K562 (cell line): Measurements from ENCODE around the gene COBLL1. TPM values are rescaled to one million over a fixed set of nuclear protein-coding genes. Genes with fewer than 3 reads are reported as not detected.

Experiments used
- ATAC-seq: fragments of 200-7000 bp; cut with Tn5 transposase; 3 replicates; pipeline ENCODE4 v1.9.1; 2020; ENCODE audit warnings: moderate library complexity
- BruUV-seq: library from RNA; stranded (reverse); fragments of 400-500 nt; replicated peaks from 2 replicates; lab custom pipeline; 2021; lab: Mats Ljungman, UMichigan
- CTCF ChIA-PET: fragments of 300-600 bp; formaldehyde crosslinking; extraction: SDS; loops from one replicate; lab custom pipeline; 2021; ENCODE audit warnings: low intra/inter-chr PET ratio; lab: Yijun Ruan, JAX
- POLR2A ChIA-PET: fragments of 300-600, 350-650 bp; sonication (Branson Sonifier 250); formaldehyde crosslinking; extraction: SDS; loops from one replicate; lab custom pipeline; 2021; ENCODE audit warnings: antibody characterized with exemption, inconsistent platforms; lab: Yijun Ruan, JAX
- DNase-seq, 4 experiments: peaks; one replicate each; pipeline versions ENCODE4 v3.0.0 to v3.0.0-alpha.2; 2011 to 2018; ENCODE audit warnings: low spot score in 3 of 4, mixed read lengths in 3 of 4; ENCODE audit errors: extremely low read depth in 1 of 4
- FAIRE-seq: peaks from 2 replicates; lab custom pipeline; 2011; peaks lifted over from hg19 to GRCh38; lab: Jason Lieb, UNC
- H2AFZ ChIP-seq: 2 replicates; pipeline ENCODE4 v1.6.0; 2011; ENCODE audit warnings: low read depth, low read length, control low read depth, inconsistent platforms
- H3K27ac ChIP-seq: fragments of 200-600 bp; 3 replicates; pipeline ENCODE4 v1.8.0; 2011; ENCODE audit warnings: low read depth, mild to moderate bottlenecking, control low read depth, inconsistent platforms, low read length, moderate library complexity, mixed read lengths; ENCODE audit errors: extremely low read depth
- H3K27me3 ChIP-seq, 2 experiments: fragments of 300-600 bp in 1 of 2; 2 replicates in 1 of 2; 3 replicates in 1 of 2; pipeline versions ENCODE4 v1.6.0 to v1.8.0; 2011; ENCODE audit warnings: inconsistent platforms in 2 of 2, low read length in 2 of 2, mild to moderate bottlenecking in 1 of 2, mixed read lengths in 1 of 2, moderate library complexity in 1 of 2; ENCODE audit not compliant: control insufficient read depth in 2 of 2, insufficient read depth in 2 of 2
- H3K36me3 ChIP-seq: fragments of 300-600 bp; 3 replicates; pipeline ENCODE4 v1.8.0; 2011; ENCODE audit warnings: mild to moderate bottlenecking, low read length, inconsistent platforms; ENCODE audit not compliant: control insufficient read depth, insufficient read depth
- H3K4me1 ChIP-seq, 2 experiments: fragments of 200-600 bp in 1 of 2; replicated peaks in 1 of 2; 2 replicates in 1 of 2; 3 replicates in 1 of 2; pipeline versions ENCODE4 v1.5.1 to v1.8.0; 2011; ENCODE audit warnings: inconsistent platforms in 2 of 2, low read length in 2 of 2, mild to moderate bottlenecking in 1 of 2, mixed read lengths in 1 of 2, moderate library complexity in 1 of 2; ENCODE audit not compliant: control insufficient read depth in 2 of 2, insufficient read depth in 2 of 2
- H3K4me2 ChIP-seq: 2 replicates; pipeline ENCODE4 v1.6.1; 2011; ENCODE audit warnings: low read length, control low read depth, inconsistent platforms, mixed read lengths; ENCODE audit not compliant: insufficient read depth
- H3K4me3 ChIP-seq: fragments of 200-600 bp; sonication (generic), shearing (Covaris generic); 2 replicates; pipeline ENCODE4 v1.5.1; 2016; ENCODE audit warnings: control low read depth, inconsistent platforms
- H3K79me2 ChIP-seq: fragments of 200-600 bp; 3 replicates; pipeline ENCODE4 v1.8.0; 2011; ENCODE audit warnings: low read length, inconsistent platforms; ENCODE audit not compliant: control insufficient read depth, insufficient read depth
- H3K9ac ChIP-seq, 2 experiments: 2 replicates each; pipeline versions ENCODE4 v1.6.0 to v1.6.1; 2011; ENCODE audit warnings: low read depth in 2 of 2, low read length in 2 of 2, control low read depth in 1 of 2, inconsistent platforms in 1 of 2, mild to moderate bottlenecking in 1 of 2, mixed read lengths in 1 of 2; ENCODE audit not compliant: insufficient read depth in 1 of 2
- H3K9me1 ChIP-seq: one replicate; pipeline ENCODE4 v1.6.0; 2011; ENCODE audit warnings: inconsistent platforms, mild to moderate bottlenecking, low read length, moderate library complexity; ENCODE audit not compliant: control insufficient read depth, insufficient read depth
- H3K9me3 ChIP-seq: replicated peaks from 2 replicates; pipeline ENCODE4 v1.5.1; 2011; ENCODE audit warnings: low read depth, low read length, inconsistent platforms; ENCODE audit not compliant: control insufficient read depth, insufficient read depth
- H4K20me1 ChIP-seq: replicated peaks from 2 replicates; pipeline ENCODE4 v1.6.1; 2011; ENCODE audit warnings: low read length, inconsistent platforms, mixed read lengths; ENCODE audit not compliant: control insufficient read depth, insufficient read depth
- ATF4 ChIP-seq: fragments of 450-650 bp; formaldehyde crosslinking; IDR thresholded peaks from 2 replicates; pipeline ENCODE4 v1.4.0; 2022; ENCODE audit warnings: mild to moderate bottlenecking, moderate library complexity
- CCAR2 ChIP-seq: fragments of 200-400 bp; formaldehyde crosslinking; IDR thresholded peaks from 2 replicates; pipeline ENCODE4 v1.6.1; 2017; ENCODE audit warnings: mild to moderate bottlenecking, low read depth, low read length
- CHCHD3 ChIP-seq: fragments of 250-450 bp; sonication (Bioruptor Pico); IDR thresholded peaks from 2 replicates; pipeline ENCODE4 v2.1.2; 2022; ENCODE audit warnings: mild to moderate bottlenecking
- ELF2 ChIP-seq: fragments of 250-450 bp; sonication (Bioruptor Pico); IDR thresholded peaks from 2 replicates; pipeline ENCODE4 v1.5.0; 2021; ENCODE audit warnings: mild to moderate bottlenecking
- IRF9 ChIP-seq: fragments of 450-650 bp; IDR thresholded peaks from 2 replicates; pipeline ENCODE4 v1.6.1; 2016; ENCODE audit warnings: missing biosample characterization, missing genetic modification characterization
- L3MBTL2 ChIP-seq: fragments of 450-650 bp; IDR thresholded peaks from 2 replicates; pipeline ENCODE4 v1.6.1; 2016; ENCODE audit warnings: mild to moderate bottlenecking, moderate library complexity
- LARP7 ChIP-seq: fragments of 450-650 bp; IDR thresholded peaks from 2 replicates; pipeline ENCODE4 v1.6.1; 2016
- RFX1 ChIP-seq: fragments of 450-650 bp; IDR thresholded peaks from 2 replicates; pipeline ENCODE4 v1.6.1; 2016; ENCODE audit warnings: mild to moderate bottlenecking, moderate library complexity
- SMAD4 ChIP-seq: fragments of 250-450 bp; sonication (Bioruptor Pico); conservative IDR thresholded peaks from 2 replicates; pipeline ENCODE4 v1.8.0; 2021; ENCODE audit warnings: inconsistent platforms, mild to moderate bottlenecking, moderate library complexity
- ZNF551 ChIP-seq: fragments of 250-450 bp; sonication (Bioruptor Pico); IDR thresholded peaks from 2 replicates; pipeline ENCODE4 v1.5.0; 2021; ENCODE audit warnings: mild to moderate bottlenecking, moderate library complexity
- WGBS: fragments of 100-300 bp; shearing (Covaris generic); methylation state at CpG from one replicate; pipeline ENCODE4 v1.1.6; 2016; ENCODE audit warnings: low coverage, mixed read lengths; ENCODE audit not compliant: insufficient coverage; ENCODE audit errors: missing lambda C conversion rate; 5-methylcytosine and 5-hydroxymethylcytosine counted together
- in situ Hi-C: fragments of 300-500 bp; cut with MboI; formaldehyde crosslinking; loops from 4 replicates; pipeline ENCODE4 v1.15.0; 2018; ENCODE audit warnings: inconsistent platforms, mixed read lengths
- intact Hi-C: fragments of 100-400 bp; cut with micrococcal nuclease; formaldehyde crosslinking; loops from 2 replicates; pipeline ENCODE4 v1.14.2; 2022
- polyA plus RNA-seq, 8 experiments: library from polyadenylated mRNA; depleted of rRNA in 4 of 8; stranded (reverse) in 5 of 8; unstranded in 3 of 8; fragments of >200 nt; fragmentation: Nextera tagmentation in 2 of 8; fragmentation: Illumina TruSeq in 1 of 8; extraction: Ambion mirVana in 2 of 8; extraction: Trizol in 1 of 8; gene quantifications; 2 replicates each; pipeline versions ENCODE4 v1.2.1 to v1.2.3, GENCODE V29; 2011 to 2014; ENCODE audit warnings: inconsistent platforms in 1 of 8, missing spikeins in 1 of 8
- total RNA-seq, 7 experiments: library from RNA; depleted of rRNA in 6 of 7; stranded (reverse); fragments of >200 nt in 6 of 7; fragmentation: Illumina TruSeq in 2 of 7; extraction: Trizol in 2 of 7; gene quantifications; 2 replicates each; pipeline versions ENCODE4 v1.2.1 to v1.2.3, GENCODE V29; 2011 to 2021; ENCODE audit warnings: low replicate concordance in 1 of 7

Gene COBLL1
- total and polyA plus RNA-seq, 9 of the 15 experiments (the other 6 are each of a cell fraction or from before 2014, with no cell fraction given): 0.07 to 1.6 (median 0.71) TPM

- Histone ChIP-seq H3K4me3 (no peak overlapping the region), H3K9me1 (no peaks in the 10 kb centered on the region), H2AFZ (no peak overlapping the region), H3K9ac (no peak overlapping the region), H3K27me3 (no peaks in the 10 kb centered on the region), H3K79me2 (no peaks in the 10 kb centered on the region), H3K27ac (no peak overlapping the region), H3K9me3 (no peaks in the 10 kb centered on the region; the same call in 1 of the 2 replicates), H3K4me2 (no peak overlapping the region), H4K20me1 (no peaks in the 10 kb centered on the region), H3K36me3 (no peaks in the 10 kb centered on the region), H3K4me1 (no peaks in the 10 kb centered on the region)
- ChIA-PET CTCF (no interaction called here), POLR2A (no interaction called here)
- DNase-seq (no peak), ATAC-seq (no peak), FAIRE-seq (no peak)
- no peak for TF ChIP-seq SMAD4 (CRISPR knock-in tag)
- TF ChIP-seq ZNF551 (CRISPR knock-in tag): no peak
- no peak for TF ChIP-seq RFX1
- TF ChIP-seq LARP7: no peak
- no peak for TF ChIP-seq L3MBTL2
- no peak for TF ChIP-seq CCAR2
- BruUV-seq: no TSS peak
- WGBS: 0% methylated on average over 3 of the region's 3 CpGs
- intact Hi-C loops (no loop called here), in situ Hi-C loops (no loop called here)
Observed at GRCh38 chr2:164888592-164888991, 47.0 kb upstream of the COBLL1 start.

- 2% methylated on average over 4 of the region's 4 CpGs for WGBS
- no peak for FAIRE-seq
- H3K36me3 ChIP-seq: no peaks in the 10 kb centered on the region
- CTCF ChIA-PET: no interaction called here
- H3K4me1 ChIP-seq: no peaks in the 10 kb centered on the region
- H3K27me3 ChIP-seq: no peaks in the 10 kb centered on the region
- ATAC-seq: no peak
- POLR2A ChIA-PET: no interaction called here
- H3K79me2 ChIP-seq: no peaks in the 10 kb centered on the region
- no peaks in the 10 kb centered on the region for H3K9me1 ChIP-seq
- BruUV-seq: no TSS peak
- no peak overlapping the region for H2AFZ ChIP-seq
- no peak overlapping the region for H3K4me3 ChIP-seq
- in situ Hi-C loops: no loop called here
- intact Hi-C loops: no loop called here
- no peak for DNase-seq
- H3K4me2 ChIP-seq: no peak overlapping the region
- H3K27ac ChIP-seq: no peak overlapping the region
- no peak overlapping the region for H3K9ac ChIP-seq
- no peaks in the 10 kb centered on the region for H3K9me3 ChIP-seq
- TF ChIP-seq CHCHD3 (CRISPR knock-in tag) (no peak), ELF2 (no peak), IRF9 (tag) (no peak), ATF4 (CRISPR knock-in tag) (no peak)
- no peaks in the 10 kb centered on the region for H4K20me1 ChIP-seq
Observed at GRCh38 chr2:164887434-164888144, 46.0 kb upstream of the COBLL1 start.
